SK-MEL-5 (cell line): ENCODE results near the gene GLI3. TPM values are rescaled to one million over a fixed set of nuclear protein-coding genes. Genes with fewer than 3 reads are reported as not detected.

Experiments used
- DNase-seq: peaks from one replicate; pipeline ENCODE4 v3.0.0-alpha.2; 2016; ENCODE audit warnings: low read depth, low spot score
- in situ Hi-C: cut with HindIII; loops from 2 replicates; pipeline ENCODE4 v1.10.0; 2016; ENCODE audit warnings: low sequenced_read_pairs, high pct_unique_total_duplicates, low pct_unique_long_range_greater_than_20kb
- total RNA-seq: library from RNA; depleted of rRNA; stranded (reverse); fragments of >200 nt; shearing (Covaris generic); gene quantifications from 2 replicates; pipeline ENCODE4 v1.2.3, GENCODE V29; 2014

Gene GLI3
- total RNA-seq, 1 experiment from 2014 or later, result 2.7 TPM

DNA sequence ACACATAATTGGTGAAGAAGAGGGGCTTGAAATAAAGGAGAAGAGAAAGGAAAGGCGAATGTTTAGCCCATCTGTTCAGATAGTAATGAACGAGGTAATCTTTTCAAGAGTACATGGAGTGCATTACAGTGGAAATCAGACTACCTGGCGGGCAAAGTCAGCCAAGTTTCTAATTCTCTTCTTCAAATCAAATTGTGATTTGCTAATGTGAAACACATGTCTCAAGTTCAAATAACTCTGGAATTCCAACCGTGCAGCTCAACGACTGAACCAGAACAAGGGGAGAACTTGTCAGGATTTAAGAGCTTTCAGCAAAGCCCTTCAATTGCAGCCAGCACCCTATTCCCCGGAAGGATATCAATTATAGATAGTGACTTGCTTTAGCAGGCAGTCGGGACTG lies 216.9 kb downstream of the GLI3 start:
- in situ Hi-C loops, result no loop called here
- DNase-seq, result no peak

DNA sequence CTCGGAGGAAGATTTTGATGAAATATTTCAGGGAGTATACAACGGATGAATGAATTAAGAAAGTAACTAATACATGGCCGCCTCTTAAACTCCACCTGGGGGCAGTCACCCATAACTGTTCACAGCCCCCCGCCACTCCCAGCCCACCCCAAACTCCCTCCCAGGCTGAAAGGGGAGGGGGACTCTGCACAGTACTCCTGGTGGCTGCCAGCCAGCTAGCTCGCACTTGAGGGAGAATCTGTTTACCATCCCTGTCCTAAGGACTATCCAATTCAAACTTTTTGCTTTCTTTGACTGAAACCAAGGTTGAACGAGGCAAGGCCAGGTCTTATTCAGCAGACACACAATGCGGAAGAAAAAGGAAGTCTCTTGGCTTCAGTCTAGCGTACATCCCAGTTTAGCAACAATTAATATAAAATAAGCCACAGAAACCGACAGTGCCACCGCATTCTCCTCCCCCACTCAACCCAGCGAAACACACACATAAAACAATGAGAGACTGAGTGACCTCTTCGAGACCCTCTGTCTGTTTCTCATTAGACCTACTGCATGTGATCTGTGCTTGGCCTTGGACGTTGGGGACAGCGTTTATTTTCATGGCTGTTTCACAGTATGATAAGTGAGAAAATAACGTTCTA lies 219.5 kb downstream of the GLI3 start:
- no peak for DNase-seq
- in situ Hi-C loops, result no loop called here

DNA sequence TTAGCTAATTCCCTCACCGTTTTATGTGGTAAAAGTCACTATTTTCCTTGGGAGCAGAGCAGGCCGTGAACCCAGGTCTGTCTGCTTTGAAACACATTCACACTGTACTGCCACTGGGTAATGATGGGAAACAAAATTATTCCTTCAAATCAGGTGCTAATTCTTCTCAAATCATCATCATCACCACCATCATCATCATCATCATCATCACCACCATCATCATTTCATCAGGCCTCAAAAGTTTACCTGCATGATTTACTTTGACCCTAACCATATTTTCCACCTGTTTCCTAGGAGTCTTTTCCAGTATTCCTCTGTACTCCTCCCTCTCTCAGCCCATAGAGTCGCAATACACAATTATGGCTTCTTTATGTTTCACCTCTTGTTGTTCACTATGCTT lies 220.5 kb downstream of the GLI3 start:
- DNase-seq, result no peak
- in situ Hi-C loops, result no loop called here

DNA sequence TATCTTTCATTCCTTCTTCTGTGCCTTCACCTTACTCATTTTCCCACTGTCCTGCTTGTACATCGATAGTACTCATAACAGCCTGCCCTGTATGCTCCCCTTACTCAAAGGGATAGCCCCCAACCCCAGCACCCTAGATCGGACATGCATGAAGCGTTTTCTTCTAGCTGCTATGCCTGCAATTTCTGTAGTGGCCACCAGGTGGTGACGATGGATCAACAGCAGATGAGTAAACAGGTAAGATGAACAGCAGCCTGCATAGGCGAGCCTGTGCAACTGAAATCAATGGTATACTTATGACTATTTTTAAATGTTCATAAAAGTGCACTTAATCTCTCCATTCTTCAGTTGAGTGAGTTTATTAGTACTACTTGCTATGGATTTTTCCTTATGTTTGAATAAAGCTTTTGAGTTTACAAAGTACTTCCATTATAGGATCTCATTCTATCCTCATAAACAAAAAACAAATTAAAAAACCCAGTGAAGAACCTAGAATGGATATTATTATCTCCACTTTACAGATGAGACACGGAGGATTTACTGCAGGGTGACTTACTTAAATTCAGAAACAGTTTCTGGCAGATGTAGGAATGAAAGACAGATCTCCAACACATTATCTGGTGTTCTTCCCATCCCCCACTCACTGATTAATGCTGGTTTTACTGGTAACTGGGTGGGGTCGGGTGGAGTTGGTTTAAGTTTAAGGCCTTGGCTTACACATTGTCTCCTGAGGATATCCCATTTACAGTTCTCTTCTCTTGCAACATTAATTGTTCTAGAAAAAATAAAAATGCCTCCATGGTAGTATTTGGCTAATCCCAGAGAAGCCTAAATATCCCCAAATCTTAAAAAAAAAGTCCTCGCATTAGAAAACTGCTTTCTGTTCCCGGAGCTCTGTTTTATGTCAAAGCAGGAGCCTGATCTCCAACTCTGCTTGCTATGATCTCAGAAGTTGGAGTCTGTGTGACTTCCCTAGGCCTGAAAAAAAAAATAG lies 222.1 kb downstream of the GLI3 start:
- DNase-seq, result peak; percentile 81
- in situ Hi-C loops, result no loop called here

DNA sequence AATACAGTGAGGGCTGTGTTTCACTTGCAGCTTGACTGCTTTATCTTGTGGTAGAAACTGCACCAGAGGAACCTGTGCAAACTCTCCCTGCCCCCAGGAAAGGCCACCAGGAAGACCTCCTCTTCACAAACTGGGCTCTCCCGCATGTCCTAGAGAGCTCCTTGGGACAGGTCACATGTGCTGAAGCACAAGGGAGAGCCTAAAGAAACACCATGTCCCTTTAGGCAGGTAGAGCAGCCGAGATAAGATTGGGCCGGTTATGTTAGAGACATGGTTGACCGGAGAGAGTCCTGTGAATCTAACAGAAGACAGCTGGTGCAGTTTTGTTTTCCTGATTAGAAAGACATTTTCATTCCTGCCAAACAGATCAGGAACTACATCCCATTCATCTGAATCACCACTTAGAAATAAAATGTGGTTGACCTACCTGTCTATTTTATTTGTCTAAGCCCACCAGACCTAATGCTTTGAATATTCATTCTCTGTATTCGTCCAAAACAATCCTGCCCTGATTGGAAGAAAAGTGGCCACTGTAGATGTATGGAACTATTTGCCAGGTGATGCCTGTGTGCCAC lies 224.1 kb downstream of the GLI3 start:
- in situ Hi-C loops, result no loop called here
- no peak for DNase-seq

DNA sequence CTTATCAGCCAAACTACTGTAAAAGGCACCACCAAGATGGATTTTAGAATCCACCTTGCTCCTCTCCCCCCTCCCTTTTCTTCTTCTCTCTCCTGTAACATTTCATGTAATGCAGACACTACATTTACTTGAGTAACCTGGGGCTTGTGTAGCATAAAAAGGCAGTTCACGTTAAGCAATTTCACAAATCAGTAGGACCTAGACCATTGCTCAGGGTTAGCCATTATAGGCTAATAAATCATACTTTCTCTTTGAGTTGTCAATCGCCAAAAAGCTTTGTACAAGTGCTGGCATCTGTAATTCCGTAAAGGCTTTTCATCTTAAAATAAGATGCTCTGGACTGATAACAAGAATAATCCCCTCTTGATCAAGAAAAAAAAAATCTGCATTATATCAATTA lies 224.7 kb downstream of the GLI3 start:
- in situ Hi-C loops, result no loop called here

DNA sequence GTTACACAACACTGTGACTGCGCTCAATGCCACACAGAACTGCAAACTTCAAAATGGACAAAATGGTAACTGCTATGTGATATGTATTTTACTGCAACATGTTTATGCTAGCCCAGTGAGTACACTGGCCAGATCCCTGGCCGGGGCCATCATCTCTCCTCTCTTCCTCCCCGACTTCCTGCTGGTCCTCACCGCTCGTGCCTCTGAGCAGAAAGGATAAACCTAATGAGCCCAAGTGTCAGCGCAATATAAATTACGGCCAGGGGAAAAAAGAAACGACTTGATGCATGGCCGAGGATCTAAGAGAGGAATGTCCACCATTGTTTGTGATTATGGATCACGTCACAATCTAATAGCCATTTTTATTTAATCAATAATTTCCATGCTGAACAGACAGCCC lies 225.2 kb downstream of the GLI3 start:
- in situ Hi-C loops, result no loop called here
- no peak for DNase-seq

More for the DNA sequence above, 224.7 kb downstream of the GLI3 start:
- DNase-seq, result no peak

DNA sequence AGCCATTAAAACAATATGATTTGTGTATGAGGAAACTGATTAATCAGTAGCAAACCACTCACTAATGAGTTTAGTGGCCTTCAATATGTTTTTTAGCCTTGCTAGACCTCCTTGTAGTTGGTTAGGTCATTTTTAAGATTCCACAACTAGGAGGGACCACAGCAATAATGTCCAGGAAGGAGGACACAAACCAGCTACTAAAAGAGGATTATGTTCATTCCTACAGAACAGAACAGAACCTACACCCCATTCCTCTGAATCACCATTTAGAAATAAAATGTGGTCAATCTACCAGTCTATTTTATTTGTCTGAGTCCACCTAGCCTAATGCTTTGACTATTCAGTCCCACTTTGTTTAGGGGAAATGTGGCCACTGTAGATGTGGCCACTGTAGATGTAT lies 226.3 kb downstream of the GLI3 start:
- in situ Hi-C loops, result no loop called here

DNA sequence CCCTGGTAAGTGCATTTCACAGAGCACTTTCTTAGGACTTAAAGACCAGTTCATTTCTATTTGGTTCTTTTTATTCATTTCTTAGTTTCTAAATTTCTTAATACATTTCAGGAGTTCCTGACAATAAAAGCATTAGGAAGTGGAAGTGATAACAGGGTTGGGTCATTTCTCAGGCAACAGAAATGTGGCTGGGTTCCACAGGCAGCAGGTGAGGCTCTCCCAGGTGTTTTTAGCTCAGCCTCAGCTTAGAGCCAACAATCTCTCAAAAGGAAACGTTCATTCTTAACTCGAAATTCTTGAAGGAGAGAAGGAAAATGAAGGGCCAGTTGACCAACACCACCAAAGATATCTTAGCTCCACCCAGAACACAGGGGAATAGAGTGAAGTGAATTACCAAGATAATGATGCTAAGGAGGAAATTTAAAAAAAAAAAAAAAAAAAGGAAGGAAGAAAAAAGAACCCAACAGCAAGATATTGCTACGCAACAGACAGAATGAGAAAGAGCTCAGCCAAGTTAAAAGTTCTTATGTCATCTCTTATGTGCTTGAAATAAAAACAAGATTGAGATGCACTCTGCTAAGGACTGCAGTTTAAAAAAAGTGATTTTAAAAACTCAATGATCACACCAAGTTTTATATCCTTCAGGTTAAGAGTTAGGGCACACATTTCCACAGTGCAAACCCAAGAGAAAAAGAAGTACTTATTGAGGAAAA lies 230.1 kb downstream of the GLI3 start:
- no peak for DNase-seq
- in situ Hi-C loops, result no loop called here

More for the DNA sequence above, 226.3 kb downstream of the GLI3 start:
- DNase-seq, result no peak

DNA sequence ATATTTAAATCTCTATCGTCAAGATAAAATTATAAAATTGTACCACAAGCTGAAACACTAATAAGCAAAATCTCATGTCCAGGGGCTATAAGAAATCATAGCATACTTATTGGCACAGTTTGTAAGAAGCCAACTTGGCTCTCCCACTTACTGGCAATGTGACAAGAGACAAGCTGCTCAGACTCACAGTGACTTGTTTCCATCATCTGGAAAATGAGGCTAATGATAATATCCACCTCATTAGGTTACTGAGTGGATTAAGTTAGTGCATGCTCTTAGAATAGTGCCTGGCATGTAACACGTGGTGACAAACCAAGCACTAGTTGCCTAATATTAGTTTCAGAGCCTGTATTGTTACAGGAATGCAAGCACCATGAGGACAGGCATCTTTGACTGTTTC lies 234.4 kb downstream of the GLI3 start:
- no peak for DNase-seq
- in situ Hi-C loops, result no loop called here

DNA sequence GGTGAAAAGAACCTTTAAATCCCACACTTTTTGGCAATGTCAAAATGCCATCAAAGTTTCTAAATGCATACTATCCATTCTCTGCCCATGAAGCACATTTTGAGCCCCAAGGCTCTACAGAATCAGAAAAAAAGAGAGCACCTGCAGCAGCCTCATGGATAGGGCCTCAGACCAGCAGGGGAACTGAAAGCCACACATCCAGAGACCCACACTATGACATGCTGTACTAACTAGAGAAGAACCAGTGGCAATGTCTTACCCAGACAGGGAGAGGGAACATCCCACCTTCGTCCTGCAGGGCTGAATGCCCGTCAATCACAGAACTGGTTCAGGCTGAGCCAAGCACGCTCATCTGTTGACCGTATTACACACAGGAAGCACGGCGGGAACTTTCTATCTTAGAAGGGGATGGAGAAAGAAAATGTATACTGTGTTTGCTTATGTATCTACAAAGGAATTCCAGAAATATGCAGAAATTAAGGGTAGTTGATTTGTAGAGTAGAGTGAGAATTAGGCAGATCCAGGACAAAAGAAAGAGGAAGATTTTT lies 237.2 kb downstream of the GLI3 start:
- in situ Hi-C loops, result loop anchor here (10.0 to 25.0 kb wide), 2 partner anchors 385 to 562 kb away; no protein-coding TSS in a partner anchor
- no peak for DNase-seq

DNA sequence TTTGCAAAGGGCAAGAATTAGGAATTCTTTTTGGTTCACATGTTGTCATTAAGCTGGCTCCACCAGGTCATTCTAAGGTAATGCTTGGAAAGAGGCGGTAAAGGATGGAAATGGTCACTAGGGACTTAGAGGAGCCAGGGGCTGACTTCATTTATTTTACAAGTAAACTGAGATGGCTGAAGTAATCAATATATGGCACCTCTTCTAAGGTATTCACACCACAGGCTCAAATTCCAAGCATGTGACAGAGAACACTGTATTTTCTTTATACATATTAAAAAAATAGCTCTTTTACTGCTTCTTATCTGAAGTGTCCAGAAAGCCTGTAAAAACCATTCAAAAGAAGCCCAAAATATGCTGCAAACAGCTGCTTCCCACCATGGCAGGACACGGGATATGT lies 239.0 kb downstream of the GLI3 start:
- no peak for DNase-seq
- in situ Hi-C loops, result loop anchor here (10.0 to 25.0 kb wide), 2 partner anchors 387 to 564 kb away; no protein-coding TSS in a partner anchor

DNA sequence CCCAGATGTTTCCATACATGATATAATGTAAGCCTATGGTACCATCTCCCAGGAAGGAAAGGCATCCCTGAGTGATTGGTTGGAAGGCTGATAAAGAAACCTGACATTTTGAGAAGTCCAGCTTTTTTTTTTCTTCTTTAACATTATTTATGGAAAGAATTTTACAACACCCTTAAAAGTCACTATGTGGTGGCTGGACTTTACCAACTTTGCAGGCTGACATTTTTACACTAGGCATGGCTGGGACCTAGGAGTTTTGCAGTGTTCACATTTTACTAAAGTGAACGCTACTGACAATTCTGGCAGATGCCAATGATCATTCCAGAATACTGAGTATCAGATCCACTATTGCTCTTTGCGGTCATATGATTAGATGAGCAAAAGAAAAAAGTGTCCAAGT lies 239.9 kb downstream of the GLI3 start:
- in situ Hi-C loops, result loop anchor here (10.0 to 25.0 kb wide), 2 partner anchors 388 to 565 kb away; no protein-coding TSS in a partner anchor

DNA sequence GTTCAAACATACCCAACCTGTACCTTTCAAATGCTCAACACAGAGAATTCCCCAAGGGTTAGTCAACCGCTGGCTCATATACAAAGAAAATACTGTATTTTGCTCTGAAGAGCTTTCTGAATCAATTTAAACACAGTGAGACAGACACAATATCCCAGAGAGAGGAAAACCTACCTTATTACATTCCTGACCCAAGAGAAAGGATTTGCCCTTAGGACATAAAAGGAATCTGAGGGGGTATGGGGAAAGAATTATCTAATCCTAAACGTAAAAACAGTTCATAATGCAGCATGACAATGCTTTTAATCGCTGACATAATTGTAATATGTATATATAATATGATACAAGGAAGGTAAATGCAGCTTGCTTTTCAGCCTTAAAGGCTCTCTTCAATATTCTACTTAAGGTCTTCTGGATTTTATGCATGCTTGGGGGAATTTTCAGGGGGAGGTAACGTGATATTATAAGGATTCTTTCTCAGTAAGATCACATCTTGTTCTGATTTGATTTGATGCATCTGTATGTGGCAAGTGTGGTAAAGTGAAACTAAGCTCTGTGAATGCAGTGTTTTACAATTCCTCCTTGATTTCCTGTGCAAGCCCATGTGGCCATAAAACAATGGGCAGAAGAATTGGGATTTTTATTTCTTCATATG lies 240.5 kb downstream of the GLI3 start:
- in situ Hi-C loops, result loop anchor here (10.0 to 25.0 kb wide), 2 partner anchors 388 to 566 kb away; no protein-coding TSS in a partner anchor
- DNase-seq, result peak; percentile 33

More for the DNA sequence above, 239.9 kb downstream of the GLI3 start:
- no peak for DNase-seq

DNA sequence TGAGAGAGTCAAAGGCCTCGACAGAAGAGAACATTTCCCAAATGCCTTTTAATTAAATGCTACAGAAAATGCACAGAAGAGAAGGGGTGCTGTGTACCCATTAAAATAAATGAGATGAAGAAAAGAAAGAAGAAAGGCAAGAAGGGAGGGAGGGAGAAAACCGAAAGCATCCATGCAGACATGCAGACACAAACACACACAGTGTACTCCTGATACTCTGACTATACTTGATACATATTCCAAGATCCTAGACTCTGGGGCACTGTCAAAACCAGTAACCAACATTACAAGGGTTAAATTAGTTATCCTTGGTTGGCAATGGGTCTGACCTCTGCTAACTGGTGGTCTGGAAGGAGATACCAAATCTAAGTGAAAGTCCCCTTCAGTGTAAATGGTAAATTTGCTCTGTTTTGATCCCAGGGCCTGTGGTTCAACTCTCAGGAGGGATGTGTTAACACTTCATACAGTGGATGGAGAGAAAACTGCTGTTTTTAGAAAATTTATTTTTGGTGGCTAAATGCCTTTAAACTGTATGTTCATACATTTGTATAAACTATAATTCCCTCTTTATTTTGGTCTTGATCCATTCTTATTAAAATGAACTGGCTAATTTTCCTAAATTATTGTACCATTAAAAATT lies 241.3 kb downstream of the GLI3 start:
- DNase-seq, result no peak
- in situ Hi-C loops, result loop anchor here (10.0 to 25.0 kb wide), 2 partner anchors 389 to 567 kb away; no protein-coding TSS in a partner anchor

DNA sequence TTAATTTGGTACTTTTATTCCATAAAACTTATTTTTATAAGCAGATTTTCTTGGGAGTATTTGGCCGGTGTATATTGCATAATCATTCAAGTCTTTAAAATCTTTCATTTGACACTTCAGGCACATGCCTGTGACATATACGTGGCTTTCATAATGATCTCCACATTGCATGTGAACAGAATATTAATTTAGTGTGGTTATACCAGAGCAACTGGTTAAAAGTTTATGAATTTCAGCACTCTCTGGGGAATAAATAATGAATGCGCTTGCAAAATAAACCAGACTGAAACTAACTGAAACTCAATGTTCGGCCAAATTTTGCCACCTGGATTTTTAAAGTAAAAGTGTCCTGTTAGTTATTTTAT lies 242.3 kb downstream of the GLI3 start:
- in situ Hi-C loops, result loop anchor here (10.0 to 25.0 kb wide), 2 partner anchors 390 to 568 kb away; no protein-coding TSS in a partner anchor
- no peak for DNase-seq
